DND-41 (cell line): Measurements from ENCODE around the gene IGLL1.

Experiments used
- ATAC-seq: fragments of 200-7000 bp; cut with Tn5 transposase; 3 replicates; pipeline ENCODE4 v1.9.1; 2021; ENCODE audit warnings: low read depth; ENCODE audit not compliant: insufficient read depth
- DNase-seq: peaks from one replicate; pipeline ENCODE4 v3.0.0-alpha.2; 2020
- H2AFZ ChIP-seq: 2 replicates; pipeline ENCODE4 v1.6.0; 2012; ENCODE audit warnings: low read depth, low read length
- H3K27ac ChIP-seq: 2 replicates; pipeline ENCODE4 v1.5.1; 2012; ENCODE audit warnings: low read length, inconsistent platforms
- H3K27me3 ChIP-seq: fragments of 200-600 bp; sonication (generic); 2 replicates; pipeline ENCODE4 v1.6.0; 2012; ENCODE audit warnings: low read length, mild to moderate bottlenecking, inconsistent platforms; ENCODE audit not compliant: insufficient read depth, poor library complexity
- H3K36me3 ChIP-seq: 2 replicates; pipeline ENCODE4 v1.5.1; 2012; ENCODE audit warnings: low read length, inconsistent platforms; ENCODE audit not compliant: insufficient read depth
- H3K4me1 ChIP-seq: 2 replicates; pipeline ENCODE4 v1.5.1; 2012; ENCODE audit warnings: mild to moderate bottlenecking, low read length; ENCODE audit not compliant: insufficient read depth
- H3K4me2 ChIP-seq: 2 replicates; pipeline ENCODE4 v1.6.0; 2012; ENCODE audit warnings: mild to moderate bottlenecking, moderate library complexity, low read length, inconsistent platforms; ENCODE audit not compliant: insufficient read depth
- H3K4me3 ChIP-seq, 2 experiments: fragments of 200-600 bp in 1 of 2; shearing (Covaris generic) in 1 of 2; 2 replicates each; pipeline ENCODE4 v1.5.1; 2012 to 2016; ENCODE audit warnings: inconsistent platforms in 2 of 2, low read length in 2 of 2, mild to moderate bottlenecking in 2 of 2, low read depth in 1 of 2, moderate library complexity in 1 of 2
- H3K79me2 ChIP-seq: 2 replicates; pipeline ENCODE4 v1.6.0; 2012; ENCODE audit warnings: low read length, inconsistent platforms; ENCODE audit not compliant: insufficient read depth
- H3K9ac ChIP-seq: 2 replicates; pipeline ENCODE4 v1.6.0; 2012; ENCODE audit warnings: low read depth, mild to moderate bottlenecking, inconsistent platforms, low read length, moderate library complexity
- H3K9me3 ChIP-seq: 2 replicates; pipeline ENCODE4 v1.5.1; 2012; ENCODE audit warnings: low read length, moderate library complexity, mild to moderate bottlenecking, inconsistent platforms; ENCODE audit not compliant: insufficient read depth, severe bottlenecking
- H4K20me1 ChIP-seq: 2 replicates; pipeline ENCODE4 v1.6.0; 2012; ENCODE audit warnings: low read length; ENCODE audit not compliant: insufficient read depth
- EZH2 ChIP-seq: IDR thresholded peaks from 3 replicates; pipeline ENCODE4 v1.6.1; 2012; ENCODE audit warnings: borderline replicate concordance, low read depth, mild to moderate bottlenecking, moderate library complexity, low read length, inconsistent platforms; ENCODE audit not compliant: severe bottlenecking
- TF ChIP-seq, protein P1 (sequence below): IDR thresholded peaks from 2 replicates; pipeline ENCODE4 v1.5.1; 2012; ENCODE audit warnings: borderline replicate concordance, low read length, moderate library complexity, mild to moderate bottlenecking; ENCODE audit not compliant: poor library complexity, severe bottlenecking; ENCODE audit errors: extremely low read depth

The IGLL1 gene

GRCh38 chr22:23609983-23610781 lies 30.1 kb upstream of the IGLL1 start:
- Histone ChIP-seq H3K27me3 (no peaks in the 10 kb centered on the region), H4K20me1 (no peaks in the 10 kb centered on the region), H3K36me3 (no peaks in the 10 kb centered on the region), H3K4me2 (no peak overlapping the region), H3K4me1 (no peaks in the 10 kb centered on the region), H3K27ac (no peak overlapping the region), H3K79me2 (no peaks in the 10 kb centered on the region), H3K9ac (no peak overlapping the region), H2AFZ (no peak overlapping the region), H3K4me3 (no peak overlapping the region), H3K9me3 (no peaks in the 10 kb centered on the region)
- ATAC-seq (peak; percentile 44; the same call in 2 of the 3 replicates), DNase-seq (no peak)
- TF ChIP-seq EZH2: no peak
- TF ChIP-seq, protein P1, sequence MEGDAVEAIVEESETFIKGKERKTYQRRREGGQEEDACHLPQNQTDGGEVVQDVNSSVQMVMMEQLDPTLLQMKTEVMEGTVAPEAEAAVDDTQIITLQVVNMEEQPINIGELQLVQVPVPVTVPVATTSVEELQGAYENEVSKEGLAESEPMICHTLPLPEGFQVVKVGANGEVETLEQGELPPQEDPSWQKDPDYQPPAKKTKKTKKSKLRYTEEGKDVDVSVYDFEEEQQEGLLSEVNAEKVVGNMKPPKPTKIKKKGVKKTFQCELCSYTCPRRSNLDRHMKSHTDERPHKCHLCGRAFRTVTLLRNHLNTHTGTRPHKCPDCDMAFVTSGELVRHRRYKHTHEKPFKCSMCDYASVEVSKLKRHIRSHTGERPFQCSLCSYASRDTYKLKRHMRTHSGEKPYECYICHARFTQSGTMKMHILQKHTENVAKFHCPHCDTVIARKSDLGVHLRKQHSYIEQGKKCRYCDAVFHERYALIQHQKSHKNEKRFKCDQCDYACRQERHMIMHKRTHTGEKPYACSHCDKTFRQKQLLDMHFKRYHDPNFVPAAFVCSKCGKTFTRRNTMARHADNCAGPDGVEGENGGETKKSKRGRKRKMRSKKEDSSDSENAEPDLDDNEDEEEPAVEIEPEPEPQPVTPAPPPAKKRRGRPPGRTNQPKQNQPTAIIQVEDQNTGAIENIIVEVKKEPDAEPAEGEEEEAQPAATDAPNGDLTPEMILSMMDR: no peak

DNA sequence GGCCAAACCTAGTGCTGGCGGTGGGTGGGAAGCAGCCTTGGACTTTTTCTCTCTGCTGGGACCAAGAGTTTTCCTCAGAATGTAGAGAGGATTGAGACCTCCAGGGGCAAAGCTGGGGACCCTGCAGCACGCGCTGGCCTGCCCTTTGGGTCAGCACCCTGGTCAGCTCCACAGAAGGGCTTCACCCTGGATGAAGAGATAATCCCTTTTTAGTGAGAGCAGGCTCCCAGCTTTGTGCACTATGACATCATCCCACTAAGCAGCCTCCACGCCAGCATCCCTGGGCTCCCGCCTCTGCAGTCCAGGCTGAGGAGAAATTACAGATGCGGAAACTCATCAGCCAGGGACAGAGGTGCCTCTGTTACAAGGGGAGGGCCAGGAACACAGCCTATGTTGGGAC lies 28.5 kb upstream of the IGLL1 start:
- H3K9ac ChIP-seq: no peak overlapping the region
- no peaks in the 10 kb centered on the region for H3K79me2 ChIP-seq
- no peak overlapping the region for H3K4me3 ChIP-seq
- H3K4me1 ChIP-seq: no peaks in the 10 kb centered on the region
- no peak for TF ChIP-seq EZH2
- TF ChIP-seq, protein P1: no peak
- ATAC-seq (peak; percentile 59; the same call in 2 of the 3 replicates), DNase-seq (peak; percentile 50)
- no peaks in the 10 kb centered on the region for H3K9me3 ChIP-seq
- no peaks in the 10 kb centered on the region for H3K27me3 ChIP-seq
- H3K4me2 ChIP-seq: no peak overlapping the region
- no peaks in the 10 kb centered on the region for H4K20me1 ChIP-seq
- no peak overlapping the region for H2AFZ ChIP-seq
- no peak overlapping the region for H3K27ac ChIP-seq
- no peaks in the 10 kb centered on the region for H3K36me3 ChIP-seq

DNA sequence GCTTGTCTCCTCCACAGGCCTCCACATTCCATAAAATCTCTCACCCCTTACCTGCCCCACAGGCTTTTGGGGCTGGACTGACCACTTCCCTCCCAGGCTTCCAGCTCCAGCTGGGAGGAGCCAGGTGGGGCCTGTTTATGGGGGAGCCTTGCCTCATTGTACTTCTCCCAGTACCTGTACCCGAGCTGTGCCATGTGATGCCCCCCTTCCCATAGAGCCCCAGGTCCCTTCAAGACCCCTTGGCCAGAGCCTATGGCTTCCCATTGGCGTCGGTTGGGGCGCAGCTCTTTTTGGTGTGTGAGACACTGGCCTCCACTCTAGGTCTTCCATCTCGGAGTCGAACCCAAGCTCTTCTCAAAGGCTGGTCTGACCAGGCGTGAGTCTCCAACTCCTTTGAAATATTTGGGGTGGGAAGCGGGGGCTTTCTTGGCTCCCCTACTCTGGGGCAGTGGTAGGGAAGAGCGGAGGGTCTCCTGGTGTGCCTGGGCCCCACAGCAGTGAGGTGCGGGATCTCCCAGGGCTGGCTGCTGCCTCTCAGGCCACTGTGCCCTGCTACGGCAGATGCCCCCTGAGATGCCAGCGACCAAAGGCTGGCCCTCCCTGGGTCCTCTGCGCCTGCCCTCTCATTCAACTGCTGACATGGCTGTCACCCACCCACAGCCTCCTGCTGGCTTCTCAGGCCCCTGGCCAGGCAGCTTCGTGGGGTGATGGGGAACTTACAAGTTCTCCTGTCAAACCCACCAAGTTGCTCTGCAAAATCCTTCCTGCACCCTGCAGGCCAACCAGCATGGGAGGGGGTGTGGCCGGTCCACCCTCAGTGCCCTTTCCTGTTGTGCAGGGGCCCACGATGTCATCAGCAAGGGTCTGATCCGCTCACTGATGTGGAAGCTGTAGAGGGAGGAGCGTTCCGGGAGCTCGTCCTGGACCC lies 26.4 kb upstream of the IGLL1 start:
- H3K36me3 ChIP-seq: no peaks in the 10 kb centered on the region
- H3K79me2 ChIP-seq: no peaks in the 10 kb centered on the region
- no peak overlapping the region for H3K9ac ChIP-seq
- no peaks in the 10 kb centered on the region for H4K20me1 ChIP-seq
- H3K4me3 ChIP-seq: no peak overlapping the region
- H3K4me2 ChIP-seq: no peak overlapping the region
- no peak for DNase-seq
- no peaks in the 10 kb centered on the region for H3K27me3 ChIP-seq
- H3K27ac ChIP-seq: no peak overlapping the region
- no peak for ATAC-seq
- no peaks in the 10 kb centered on the region for H3K9me3 ChIP-seq
- no peaks in the 10 kb centered on the region for H3K4me1 ChIP-seq
- no peak overlapping the region for H2AFZ ChIP-seq
- TF ChIP-seq EZH2: no peak
- TF ChIP-seq, protein P1: no peak
